GM12865 (cell line): ENCODE measurements around the gene PPP2R2C.

Experiments used
- DNase-seq: peaks from one replicate; pipeline ENCODE4 v3.0.0; 2010; ENCODE audit warnings: low read depth
- H3K4me3 ChIP-seq: 2 replicates; pipeline ENCODE4 v1.5.1; 2011; ENCODE audit warnings: mild to moderate bottlenecking, low read depth, low read length, control low read depth
- CTCF ChIP-seq: IDR thresholded peaks from 2 replicates; pipeline ENCODE4 v1.5.1; 2011; ENCODE audit warnings: low read length, control low read depth, low read depth, inconsistent platforms; ENCODE audit not compliant: insufficient read depth; ENCODE audit errors: missing control alignments

Gene PPP2R2C

GRCh38 chr4:6453688-6453990, 18.8 kb downstream of the PPP2R2C start:
- no peak overlapping the region for H3K4me3 ChIP-seq
- no peak for DNase-seq
- TF ChIP-seq CTCF = no peak

- TF ChIP-seq CTCF = no peak
- H3K4me3 ChIP-seq = no peak overlapping the region
- no peak for DNase-seq
Measured at GRCh38 chr4:6452897-6453687, 19.3 kb downstream of the PPP2R2C start.

- H3K4me3 ChIP-seq = no peak overlapping the region
- DNase-seq = no peak
- TF ChIP-seq CTCF = no peak
Measured at GRCh38 chr4:6452116-6452896, 20.1 kb downstream of the PPP2R2C start.

- no peak for DNase-seq
- no peak overlapping the region for H3K4me3 ChIP-seq
- TF ChIP-seq CTCF = no peak
Measured at GRCh38 chr4:6451309-6451708, 21.1 kb downstream of the PPP2R2C start.

GRCh38 chr4:6450709-6451108, 21.7 kb downstream of the PPP2R2C start:
- H3K4me3 ChIP-seq = no peak overlapping the region
- TF ChIP-seq CTCF = no peak
- DNase-seq = no peak

- DNase-seq = no peak
- H3K4me3 ChIP-seq = no peak overlapping the region
- no peak for TF ChIP-seq CTCF
Measured at GRCh38 chr4:6449746-6450369, 22.6 kb downstream of the PPP2R2C start.
